ENCODE measurements around the gene LIMCH1.

GRCh38 chr4:41546638-41547037 is 8.7 kb downstream of the LIMCH1 start:
- TF ChIP-seq, protein P1, sequence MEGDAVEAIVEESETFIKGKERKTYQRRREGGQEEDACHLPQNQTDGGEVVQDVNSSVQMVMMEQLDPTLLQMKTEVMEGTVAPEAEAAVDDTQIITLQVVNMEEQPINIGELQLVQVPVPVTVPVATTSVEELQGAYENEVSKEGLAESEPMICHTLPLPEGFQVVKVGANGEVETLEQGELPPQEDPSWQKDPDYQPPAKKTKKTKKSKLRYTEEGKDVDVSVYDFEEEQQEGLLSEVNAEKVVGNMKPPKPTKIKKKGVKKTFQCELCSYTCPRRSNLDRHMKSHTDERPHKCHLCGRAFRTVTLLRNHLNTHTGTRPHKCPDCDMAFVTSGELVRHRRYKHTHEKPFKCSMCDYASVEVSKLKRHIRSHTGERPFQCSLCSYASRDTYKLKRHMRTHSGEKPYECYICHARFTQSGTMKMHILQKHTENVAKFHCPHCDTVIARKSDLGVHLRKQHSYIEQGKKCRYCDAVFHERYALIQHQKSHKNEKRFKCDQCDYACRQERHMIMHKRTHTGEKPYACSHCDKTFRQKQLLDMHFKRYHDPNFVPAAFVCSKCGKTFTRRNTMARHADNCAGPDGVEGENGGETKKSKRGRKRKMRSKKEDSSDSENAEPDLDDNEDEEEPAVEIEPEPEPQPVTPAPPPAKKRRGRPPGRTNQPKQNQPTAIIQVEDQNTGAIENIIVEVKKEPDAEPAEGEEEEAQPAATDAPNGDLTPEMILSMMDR (IDR thresholded peaks at IDR 0.05): no peak
- TF ChIP-seq POLR2AphosphoS5 (IDR thresholded peaks at IDR 0.05) (no peak), POLR2A (IDR thresholded peaks at IDR 0.05) (no peak), EP300 (IDR thresholded peaks at IDR 0.05) (no peak)
